Keratinocyte (primary cell): ENCODE data around the gene NCLN. TPM values are rescaled to one million over a fixed set of nuclear protein-coding genes. Genes with fewer than 3 reads are reported as not detected.
A peak's percentile ranks its signal among the peaks of the same experiment; 100 is the strongest.

Experiments
- DNase-seq: peaks from one replicate; pipeline ENCODE4 v3.0.0-alpha.2; 2011; ENCODE audit warnings: low read depth, missing footprints, low spot score
- FAIRE-seq: peaks from 2 replicates; lab custom pipeline; 2011; peaks lifted over from hg19 to GRCh38; lab: Jason Lieb, UNC
- H2AFZ ChIP-seq: 2 replicates; pipeline ENCODE4 v1.6.0; 2012; ENCODE audit warnings: low read length, control low read depth, inconsistent platforms; ENCODE audit not compliant: control insufficient read depth
- H3K27ac ChIP-seq: 2 replicates; pipeline ENCODE4 v1.5.1; 2011; ENCODE audit warnings: low read length; ENCODE audit not compliant: control insufficient read depth, insufficient read depth
- H3K27me3 ChIP-seq: 3 replicates; pipeline ENCODE4 v1.6.0; 2011; ENCODE audit warnings: low read length; ENCODE audit not compliant: control insufficient read depth, insufficient read depth; ENCODE audit errors: extremely low read depth
- H3K36me3 ChIP-seq, 2 experiments: 2 replicates in 1 of 2; 3 replicates in 1 of 2; pipeline ENCODE4 v1.5.1; 2011; ENCODE audit warnings: low read length in 2 of 2, mild to moderate bottlenecking in 1 of 2; ENCODE audit not compliant: control insufficient read depth in 2 of 2, insufficient read depth in 2 of 2; ENCODE audit errors: extremely low read depth in 1 of 2
- H3K4me1 ChIP-seq: 3 replicates; pipeline ENCODE4 v1.5.1; 2011; ENCODE audit warnings: low read length; ENCODE audit not compliant: control insufficient read depth, insufficient read depth; ENCODE audit errors: extremely low read depth
- H3K4me2 ChIP-seq: 3 replicates; pipeline ENCODE4 v1.6.0; 2011; ENCODE audit warnings: low read depth, low read length; ENCODE audit not compliant: control insufficient read depth, insufficient read depth; ENCODE audit errors: extremely low read depth
- H3K4me3 ChIP-seq, 3 experiments: fragments of 200-600 bp in 1 of 3; sonication (generic) in 1 of 3; 2 replicates in 2 of 3; 3 replicates in 1 of 3; pipeline ENCODE4 v1.5.1; 2011 to 2016; ENCODE audit warnings: low read length in 3 of 3, mild to moderate bottlenecking in 3 of 3, control low read depth in 2 of 3, inconsistent platforms in 1 of 3, low read depth in 1 of 3, mixed read lengths in 1 of 3, mixed run types in 1 of 3, moderate library complexity in 1 of 3; ENCODE audit not compliant: control insufficient read depth in 2 of 3, insufficient read depth in 2 of 3; ENCODE audit errors: extremely low read depth in 1 of 3
- H3K79me2 ChIP-seq: 2 replicates; pipeline ENCODE4 v1.6.0; 2012; ENCODE audit warnings: low read length; ENCODE audit not compliant: control insufficient read depth, insufficient read depth
- H3K9ac ChIP-seq: 3 replicates; pipeline ENCODE4 v1.6.0; 2011; ENCODE audit warnings: low read length; ENCODE audit not compliant: control insufficient read depth, insufficient read depth; ENCODE audit errors: extremely low read depth
- H3K9me1 ChIP-seq: 3 replicates; pipeline ENCODE4 v1.6.0; 2011; ENCODE audit warnings: low read length; ENCODE audit not compliant: control insufficient read depth, insufficient read depth; ENCODE audit errors: extremely low read depth
- H3K9me3 ChIP-seq: 2 replicates; pipeline ENCODE4 v1.5.1; 2012; ENCODE audit warnings: low read depth, low read length; ENCODE audit not compliant: control insufficient read depth
- H4K20me1 ChIP-seq: 3 replicates; pipeline ENCODE4 v1.6.0; 2011; ENCODE audit warnings: low read length; ENCODE audit not compliant: control insufficient read depth, insufficient read depth; ENCODE audit errors: extremely low read depth
- EZH2 ChIP-seq: IDR thresholded peaks from one replicate; pipeline ENCODE4 v1.6.1; 2012; ENCODE audit warnings: inconsistent platforms, mild to moderate bottlenecking, low read length, moderate library complexity
- dilution Hi-C: fragments of 300-500 bp; cut with MboI; formaldehyde crosslinking; loops from one replicate; pipeline ENCODE4 v1.7.0; 2020; ENCODE audit warnings: low sequenced_read_pairs; ENCODE audit not compliant: extremely low pct_ligation_motif_present
- polyA plus RNA-seq, 5 experiments: library from polyadenylated mRNA; depleted of rRNA in 3 of 5; stranded (reverse) in 3 of 5; stranded (forward) in 1 of 5; unstranded in 1 of 5; fragments of >200 nt; gene quantifications; 1 replicate in 1 of 5; 2 replicates in 3 of 5; 3 replicates in 1 of 5; pipeline versions ENCODE4 v1.2.1 to v1.2.3, GENCODE V29; 2011 to 2012; ENCODE audit warnings: missing spikeins in 2 of 5, low read depth in 1 of 5, low replicate concordance in 1 of 5
- TF ChIP-seq, protein P1 (sequence below), 3 experiments: IDR thresholded peaks in 1 of 3; conservative IDR thresholded peaks in 1 of 3; optimal IDR thresholded peaks in 1 of 3; 2 replicates in 2 of 3; 3 replicates in 1 of 3; pipeline versions ENCODE3 to v1.5.1; 2011; ENCODE audit warnings: low read length in 3 of 3, mild to moderate bottlenecking in 3 of 3, moderate library complexity in 2 of 3, control low read depth in 1 of 3, inconsistent platforms in 1 of 3; ENCODE audit not compliant: insufficient read depth in 2 of 3; ENCODE audit errors: extremely low read depth in 1 of 3

NCLN gene
- polyA plus RNA-seq, 1 donor (not counting 4 experiments of a cell fraction or from before 2014, with no cell fraction given), result 40.5 TPM

DNA sequence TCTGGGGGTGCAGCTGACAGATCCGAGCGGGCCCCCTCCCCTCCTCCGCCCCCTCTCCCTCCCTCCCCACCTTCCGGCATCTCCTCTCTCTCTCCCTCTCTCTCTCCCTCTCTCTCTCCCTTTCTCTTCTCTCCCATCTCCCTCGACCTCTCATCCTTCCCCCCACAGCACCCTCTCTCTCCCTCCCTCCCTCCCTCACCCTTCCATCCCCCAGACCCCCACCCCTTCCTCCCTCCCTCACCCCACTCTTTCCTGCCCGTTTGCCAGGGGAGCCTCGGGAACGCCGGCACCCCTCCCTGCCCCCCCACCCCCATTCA, 39.4 kb downstream of the NCLN start:
- Histone ChIP-seq H3K9me1 (no peaks in the 10 kb centered on the region), H3K9ac (no peak overlapping the region)

DNA sequence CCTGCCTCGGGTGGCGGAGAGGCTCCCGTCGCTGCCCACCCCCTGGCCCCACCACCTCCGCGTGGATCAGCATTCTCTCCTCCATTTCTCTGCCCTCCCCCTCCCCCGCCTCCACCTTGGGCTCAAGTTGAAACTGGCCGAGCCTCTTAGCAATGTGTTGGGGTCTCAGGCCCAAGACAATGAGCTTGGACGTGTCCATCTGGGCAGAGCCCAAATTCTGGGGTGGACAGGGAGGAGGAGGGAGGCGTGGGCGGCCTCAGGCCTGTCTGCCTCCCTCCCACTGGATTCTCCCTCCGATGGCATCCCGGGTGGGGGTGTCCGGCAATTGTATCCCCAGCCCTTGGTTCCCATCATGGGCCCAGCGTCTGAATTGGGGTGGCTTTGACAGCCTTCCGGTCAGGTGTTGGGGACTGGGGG, 40.0 kb downstream of the NCLN start:
- peaks cover 56% of the 10 kb centered on the region for H3K27me3 ChIP-seq

More for the DNA sequence above, 39.4 kb downstream of the NCLN start:
- Histone ChIP-seq H3K27ac (no peak overlapping the region), H4K20me1 (no peaks in the 10 kb centered on the region), H3K36me3 (no peaks in the 10 kb centered on the region), H3K79me2 (no peaks in the 10 kb centered on the region), H3K27me3 (peaks cover 51% of the 10 kb centered on the region), H3K4me2 (no peak overlapping the region), H3K9me3 (no peaks in the 10 kb centered on the region), H2AFZ (no peak overlapping the region), H3K4me1 (no peaks in the 10 kb centered on the region), H3K4me3 (no peak overlapping the region)
- no peak for FAIRE-seq
- dilution Hi-C loops, result no loop called here
- TF ChIP-seq, protein P1, sequence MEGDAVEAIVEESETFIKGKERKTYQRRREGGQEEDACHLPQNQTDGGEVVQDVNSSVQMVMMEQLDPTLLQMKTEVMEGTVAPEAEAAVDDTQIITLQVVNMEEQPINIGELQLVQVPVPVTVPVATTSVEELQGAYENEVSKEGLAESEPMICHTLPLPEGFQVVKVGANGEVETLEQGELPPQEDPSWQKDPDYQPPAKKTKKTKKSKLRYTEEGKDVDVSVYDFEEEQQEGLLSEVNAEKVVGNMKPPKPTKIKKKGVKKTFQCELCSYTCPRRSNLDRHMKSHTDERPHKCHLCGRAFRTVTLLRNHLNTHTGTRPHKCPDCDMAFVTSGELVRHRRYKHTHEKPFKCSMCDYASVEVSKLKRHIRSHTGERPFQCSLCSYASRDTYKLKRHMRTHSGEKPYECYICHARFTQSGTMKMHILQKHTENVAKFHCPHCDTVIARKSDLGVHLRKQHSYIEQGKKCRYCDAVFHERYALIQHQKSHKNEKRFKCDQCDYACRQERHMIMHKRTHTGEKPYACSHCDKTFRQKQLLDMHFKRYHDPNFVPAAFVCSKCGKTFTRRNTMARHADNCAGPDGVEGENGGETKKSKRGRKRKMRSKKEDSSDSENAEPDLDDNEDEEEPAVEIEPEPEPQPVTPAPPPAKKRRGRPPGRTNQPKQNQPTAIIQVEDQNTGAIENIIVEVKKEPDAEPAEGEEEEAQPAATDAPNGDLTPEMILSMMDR (optimal IDR thresholded peaks at IDR 0.05 in 1 of 3, IDR thresholded peaks at IDR 0.05 in 1 of 3, conservative IDR thresholded peaks at IDR 0.05 in 1 of 3; ENCODE audit: extremely low read depth in 1 of 3, insufficient read depth in 2 of 3, low read length in 3 of 3), result no peak
- TF ChIP-seq EZH2, result no peak
- no peak for DNase-seq

More for the DNA sequence above, 40.0 kb downstream of the NCLN start:
- Histone ChIP-seq H3K36me3 (no peaks in the 10 kb centered on the region), H3K79me2 (no peaks in the 10 kb centered on the region), H3K4me3 (no peak overlapping the region), H4K20me1 (peaks cover under 1% of the 10 kb centered on the region), H2AFZ (no peak overlapping the region), H3K9me1 (no peaks in the 10 kb centered on the region), H3K27ac (no peak overlapping the region), H3K4me2 (no peak overlapping the region), H3K9ac (no peak overlapping the region), H3K4me1 (no peaks in the 10 kb centered on the region), H3K9me3 (no peaks in the 10 kb centered on the region)
- dilution Hi-C loops, result no loop called here
- TF ChIP-seq, protein P1 (optimal IDR thresholded peaks at IDR 0.05 in 1 of 3, IDR thresholded peaks at IDR 0.05 in 1 of 3, conservative IDR thresholded peaks at IDR 0.05 in 1 of 3; ENCODE audit: extremely low read depth in 1 of 3, insufficient read depth in 2 of 3, low read length in 3 of 3), result no peak
- TF ChIP-seq EZH2, result peak; percentile 76
- no peak for DNase-seq
- FAIRE-seq, result no peak
